HepG2 (cell line): Measurements from ENCODE around the gene SAPCD1. TPM values are rescaled to one million over a fixed set of nuclear protein-coding genes. Genes with fewer than 3 reads are reported as not detected.
A peak's percentile ranks its signal among the peaks of the same experiment; 100 is the strongest.

ENCODE experiments used
- ATAC-seq: fragments of 200-7000 bp; cut with Tn5 transposase; 3 replicates; pipeline ENCODE4 v1.9.1; 2020; ENCODE audit warnings: mild to moderate bottlenecking, moderate library complexity
- BruUV-seq: library from RNA; stranded (reverse); fragments of 400-500 nt; replicated peaks from 2 replicates; lab custom pipeline; 2021; lab: Mats Ljungman, UMichigan
- CTCF ChIA-PET: fragments of 300-600 bp; formaldehyde crosslinking; extraction: SDS; loops from one replicate; lab custom pipeline; 2021; ENCODE audit warnings: low total read pairs, inconsistent platforms, low intra/inter-chr PET ratio; lab: Yijun Ruan, JAX
- POLR2A ChIA-PET: fragments of 350-600 bp; sonication (Branson Sonifier 250); formaldehyde crosslinking; loops from one replicate; lab custom pipeline; 2020; ENCODE audit warnings: antibody characterized with exemption, inconsistent platforms; lab: Yijun Ruan, JAX
- DNase-seq: peaks from one replicate; pipeline ENCODE4 v3.0.0-alpha.2; 2015; ENCODE audit warnings: low spot score
- FAIRE-seq: peaks from 3 replicates; lab custom pipeline; 2011; peaks lifted over from hg19 to GRCh38; lab: Jason Lieb, UNC
- H2AFZ ChIP-seq: one replicate; pipeline ENCODE4 v1.6.1; 2011; ENCODE audit warnings: low read length, inconsistent platforms
- H3K27ac ChIP-seq: fragments of 300-600 bp; 3 replicates; pipeline ENCODE4 v1.8.0; 2011; ENCODE audit warnings: mixed run types, mild to moderate bottlenecking, mixed read lengths, low read length, inconsistent platforms; ENCODE audit not compliant: insufficient read depth; ENCODE audit errors: extremely low read length
- H3K27me3 ChIP-seq, 2 experiments: fragments of 200-600 bp in 1 of 2; 2 replicates in 1 of 2; 3 replicates in 1 of 2; pipeline versions ENCODE4 v1.6.0 to v1.8.0; 2011; ENCODE audit warnings: low read length in 2 of 2, mild to moderate bottlenecking in 2 of 2, moderate library complexity in 2 of 2, inconsistent platforms in 1 of 2; ENCODE audit not compliant: insufficient read depth in 2 of 2, control insufficient read depth in 1 of 2
- H3K36me3 ChIP-seq, 2 experiments: fragments of 200-600 bp in 1 of 2; replicated peaks in 1 of 2; 2 replicates in 1 of 2; 3 replicates in 1 of 2; pipeline versions ENCODE4 v1.5.1 to v1.8.0; 2011; ENCODE audit warnings: low read length in 2 of 2, inconsistent platforms in 1 of 2; ENCODE audit not compliant: insufficient read depth in 2 of 2, control insufficient read depth in 1 of 2
- H3K4me1 ChIP-seq: 2 replicates; pipeline ENCODE4 v1.5.1; 2012; ENCODE audit warnings: low read length, inconsistent platforms; ENCODE audit not compliant: insufficient read depth
- H3K4me2 ChIP-seq: 2 replicates; pipeline ENCODE4 v1.6.0; 2011; ENCODE audit warnings: low read depth, low read length, inconsistent platforms
- H3K4me3 ChIP-seq, 3 experiments: fragments of 200-600 bp in 1 of 3; sonication (generic), shearing (Covaris generic) in 1 of 3; replicated peaks in 1 of 3; 2 replicates each; pipeline ENCODE4 v1.5.1; 2011 to 2016; ENCODE audit warnings: low read length in 3 of 3, inconsistent platforms in 2 of 3, low read depth in 2 of 3, mild to moderate bottlenecking in 2 of 3, control low read depth in 1 of 3, mixed read lengths in 1 of 3; ENCODE audit not compliant: insufficient read depth in 1 of 3
- H3K79me2 ChIP-seq: one replicate; pipeline ENCODE4 v1.6.1; 2011; ENCODE audit warnings: low read length, inconsistent platforms; ENCODE audit not compliant: insufficient read depth
- H3K9ac ChIP-seq: 2 replicates; pipeline ENCODE4 v1.6.0; 2011; ENCODE audit warnings: mild to moderate bottlenecking, low read depth, low read length, inconsistent platforms; ENCODE audit not compliant: insufficient read depth
- H3K9me3 ChIP-seq: 2 replicates; pipeline ENCODE4 v1.5.1; 2012; ENCODE audit warnings: mild to moderate bottlenecking, low read length
- H4K20me1 ChIP-seq: 2 replicates; pipeline ENCODE4 v1.6.0; 2011; ENCODE audit warnings: inconsistent platforms, mild to moderate bottlenecking, low read length, moderate library complexity; ENCODE audit not compliant: insufficient read depth
- CEBPG ChIP-seq: IDR thresholded peaks from 2 replicates; pipeline ENCODE4 v1.6.1; 2016
- HOXD1 ChIP-seq: sonication (generic); formaldehyde crosslinking; IDR thresholded peaks from 2 replicates; pipeline ENCODE4 v1.5.0; 2020; ENCODE audit warnings: missing genetic modification reagents
- MBNL3 ChIP-seq: fragments of 250-450 bp; sonication (Bioruptor Pico); conservative IDR thresholded peaks from 2 replicates; pipeline ENCODE4 v1.8.0; 2022; ENCODE audit warnings: mild to moderate bottlenecking, inconsistent platforms
- PLRG1 ChIP-seq: fragments of 450-650 bp; conservative IDR thresholded peaks from 2 replicates; pipeline ENCODE4 v1.6.1; 2016
- POLR2A ChIP-seq, 2 experiments: IDR thresholded peaks; 2 replicates each; pipeline ENCODE4 v1.6.1; 2011; ENCODE audit warnings: low read depth in 2 of 2, low read length in 2 of 2, mild to moderate bottlenecking in 1 of 2, moderate library complexity in 1 of 2; ENCODE audit not compliant: insufficient read depth in 1 of 2
- REL ChIP-seq: sonication (generic); formaldehyde crosslinking; conservative IDR thresholded peaks from 2 replicates; pipeline ENCODE4 v1.8.0; 2022; ENCODE audit warnings: mild to moderate bottlenecking, missing genetic modification reagents, moderate library complexity
- RNF2 ChIP-seq: fragments of 450-650 bp; conservative IDR thresholded peaks from 2 replicates; pipeline ENCODE4 v1.6.1; 2016; ENCODE audit warnings: low read depth
- SKI ChIP-seq: fragments of 450-650 bp; IDR thresholded peaks from one replicate; pipeline ENCODE4 v1.6.1; 2018; ENCODE audit warnings: mild to moderate bottlenecking; ENCODE audit not compliant: partially characterized antibody
- SOX13 ChIP-seq, 3 experiments: fragments of 450-650 bp in 1 of 3; sonication (generic) in 1 of 3; formaldehyde crosslinking in 1 of 3; IDR thresholded peaks in 2 of 3; conservative IDR thresholded peaks in 1 of 3; 2 replicates each; pipeline versions ENCODE4 v1.5.0 to v1.6.1; 2016 to 2020; ENCODE audit warnings: antibody characterized with exemption in 1 of 3, mild to moderate bottlenecking in 1 of 3, missing compliant biosample characterization in 1 of 3, missing genetic modification reagents in 1 of 3, moderate library complexity in 1 of 3
- TRAFD1 ChIP-seq: sonication (generic); formaldehyde crosslinking; IDR thresholded peaks from 2 replicates; pipeline ENCODE4 v1.5.1; 2020; ENCODE audit warnings: missing genetic modification reagents, mild to moderate bottlenecking, borderline replicate concordance
- ZNF225 ChIP-seq: sonication (generic); formaldehyde crosslinking; IDR thresholded peaks from 2 replicates; pipeline ENCODE4 v1.4.0; 2020; ENCODE audit warnings: mild to moderate bottlenecking, missing genetic modification reagents
- ZNF687 ChIP-seq: sonication (generic); formaldehyde crosslinking; IDR thresholded peaks from 2 replicates; pipeline ENCODE4 v1.5.1; 2020; ENCODE audit warnings: mild to moderate bottlenecking, missing genetic modification reagents, moderate library complexity
- WGBS: methylation state at CpG from one replicate; pipeline ENCODE4 v1.1.6; 2017; ENCODE audit warnings: low lambda C conversion rate; 5-methylcytosine and 5-hydroxymethylcytosine counted together
- in situ Hi-C: cut with HindIII; loops from 2 replicates; pipeline ENCODE4 v1.10.0; 2017; ENCODE audit warnings: low pct_unique_long_range_greater_than_20kb; ENCODE audit not compliant: extremely low pct_ligation_motif_present
- intact Hi-C: fragments of 100-400 bp; cut with micrococcal nuclease; formaldehyde crosslinking; loops from one replicate; pipeline ENCODE4 v1.10.0; 2022; ENCODE audit not compliant: unreplicated experiment
- polyA plus RNA-seq, 8 experiments: library from polyadenylated mRNA; depleted of rRNA in 3 of 8; stranded (reverse) in 7 of 8; unstranded in 1 of 8; fragments of >200 nt; fragmentation: Illumina TruSeq in 4 of 8; extraction: Trizol in 4 of 8; gene quantifications; 2 replicates each; pipeline versions ENCODE4 v1.2.1 to v1.2.3, GENCODE V29; 2011 to 2016; ENCODE audit warnings: low read depth in 4 of 8, missing spikeins in 1 of 8, mixed read lengths in 1 of 8; ENCODE audit not compliant: insufficient read depth in 1 of 8
- total RNA-seq, 5 experiments: library from RNA; depleted of rRNA; stranded (reverse); fragments of >200 nt; fragmentation: Illumina TruSeq; extraction: Trizol; gene quantifications; 2 replicates each; pipeline ENCODE4 v1.2.3, GENCODE V29; 2016; ENCODE audit warnings: low read depth in 1 of 5
- TF ChIP-seq, protein P1 (sequence below): sonication (generic); formaldehyde crosslinking; IDR thresholded peaks from 2 replicates; pipeline ENCODE4 v1.4.0; 2020; ENCODE audit warnings: mild to moderate bottlenecking, missing genetic modification reagents

Gene SAPCD1
- total and polyA plus RNA-seq, 2 of the 13 experiments (the other 11 are each of a cell fraction or from before 2014, with no cell fraction given), result 2.5 to 3.9 TPM

- DNase-seq (no peak), ATAC-seq (no peak), FAIRE-seq (no peak)
- 43% methylated on average over 9 of the region's 16 CpGs for WGBS
- Histone ChIP-seq H3K27ac (no peak within 1 kb of the TSS), H3K4me2 (peak within 1 kb of the TSS; percentile 63), H4K20me1 (no peaks in the 10 kb centered on the region), H3K36me3 (no peaks in the 10 kb centered on the region), H3K4me3 (no peak within 1 kb of the TSS; a peak in 1 of 6 replicates), H3K27me3 (peaks cover 12 to 51% of the 10 kb centered on the region in 2 experiments; a peak in 4 of 5 replicates), H2AFZ (peak within 1 kb of the TSS; percentile 5), H3K79me2 (no peaks in the 10 kb centered on the region), H3K9me3 (no peaks in the 10 kb centered on the region), H3K4me1 (peaks cover 25% of the 10 kb centered on the region), H3K9ac (no peak within 1 kb of the TSS)
- intact Hi-C loops, result loop anchor here (5.0 kb wide), 1 partner anchor 33 kb away; the partner anchor contains the start of gene LY6G5C
- ChIA-PET CTCF (no interaction called here), POLR2A (interaction anchor here (0.6 to 5.1 kb wide), 12 partner anchors 9 to 187 kb away, joined by 3 to 31 read pairs (median 3); partner anchors contain the start of genes ABHD16A, DDAH2, HSPA1B and VARS1)
- in situ Hi-C loops, result no loop called here
- no TSS peak for BruUV-seq
- no peak for TF ChIP-seq SKI
- no peak for TF ChIP-seq PLRG1
- peak; percentile 30; the same call in 1 of the 2 replicates for TF ChIP-seq ZNF687 (CRISPR knock-in tag)
- no peak for TF ChIP-seq MBNL3 (CRISPR knock-in tag)
- TF ChIP-seq SOX13 (IDR thresholded peaks at IDR 0.05), result no peak
- no peak for TF ChIP-seq SOX13 (CRISPR knock-in tag; conservative IDR thresholded peaks at IDR 0.05 in 1 of 2, IDR thresholded peaks at IDR 0.05 in 1 of 2)
- TF ChIP-seq RNF2, result no peak
- 0 out of 2 replicates have a peak, but pooled peaks have one; percentile 35 for TF ChIP-seq HOXD1 (CRISPR knock-in tag)
- no peak for TF ChIP-seq CEBPG
- TF ChIP-seq REL, result no peak
- 0 out of 2 replicates have a peak, but pooled peaks have one; percentile 56 for TF ChIP-seq ZNF225
- no peak for TF ChIP-seq TRAFD1
- TF ChIP-seq, protein P1, sequence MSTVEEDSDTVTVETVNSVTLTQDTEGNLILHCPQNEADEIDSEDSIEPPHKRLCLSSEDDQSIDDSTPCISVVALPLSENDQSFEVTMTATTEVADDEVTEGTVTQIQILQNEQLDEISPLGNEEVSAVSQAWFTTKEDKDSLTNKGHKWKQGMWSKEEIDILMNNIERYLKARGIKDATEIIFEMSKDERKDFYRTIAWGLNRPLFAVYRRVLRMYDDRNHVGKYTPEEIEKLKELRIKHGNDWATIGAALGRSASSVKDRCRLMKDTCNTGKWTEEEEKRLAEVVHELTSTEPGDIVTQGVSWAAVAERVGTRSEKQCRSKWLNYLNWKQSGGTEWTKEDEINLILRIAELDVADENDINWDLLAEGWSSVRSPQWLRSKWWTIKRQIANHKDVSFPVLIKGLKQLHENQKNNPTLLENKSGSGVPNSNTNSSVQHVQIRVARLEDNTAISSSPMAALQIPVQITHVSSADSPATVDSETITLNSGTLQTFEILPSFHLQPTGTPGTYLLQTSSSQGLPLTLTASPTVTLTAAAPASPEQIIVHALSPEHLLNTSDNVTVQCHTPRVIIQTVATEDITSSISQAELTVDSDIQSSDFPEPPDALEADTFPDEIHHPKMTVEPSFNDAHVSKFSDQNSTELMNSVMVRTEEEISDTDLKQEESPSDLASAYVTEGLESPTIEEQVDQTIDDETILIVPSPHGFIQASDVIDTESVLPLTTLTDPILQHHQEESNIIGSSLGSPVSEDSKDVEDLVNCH (CRISPR knock-in tag), result no peak
- no peak for TF ChIP-seq POLR2A (IDR thresholded peaks at IDR 0.05; ENCODE audit: insufficient read depth in 1 of 2, low read depth in 2 of 2, low read length in 2 of 2)
Measured at GRCh38 chr6:31715022-31715958, 47.2 kb upstream of the SAPCD1 start, which contains the start of gene LY6G6D. Gene LY6G6D, plus strand, starts transcription at chr6:31715348. Its CDS starts 8 bp downstream, at chr6:31715356.
